HL-60 (cell line): ENCODE data around the gene SKP1.
A peak's percentile ranks its signal among the peaks of the same experiment; 100 is the strongest.

ENCODE experiments used
- DNase-seq, 2 experiments: peaks; one replicate each; pipeline ENCODE4 v3.0.0-alpha.2; 2010 to 2020; ENCODE audit warnings: low read depth in 1 of 2, low spot score in 1 of 2
- H3K27ac ChIP-seq: fragments of 250-450 bp; sonication (Bioruptor Pico); replicated peaks from 2 replicates; pipeline ENCODE4 v1.5.1; 2020; ENCODE audit warnings: mild to moderate bottlenecking, moderate library complexity
- H3K27me3 ChIP-seq: fragments of 250-450 bp; sonication (Bioruptor Pico); 2 replicates; pipeline ENCODE4 v1.5.1; 2021; ENCODE audit warnings: mild to moderate bottlenecking, moderate library complexity; ENCODE audit not compliant: insufficient read depth, poor library complexity, severe bottlenecking
- H3K4me3 ChIP-seq: replicated peaks from 2 replicates; pipeline ENCODE4 v1.5.1; 2011; ENCODE audit warnings: mild to moderate bottlenecking, control low read depth, low read length; ENCODE audit not compliant: insufficient read depth
- CTCF ChIP-seq: IDR thresholded peaks from one replicate; pipeline ENCODE4 v1.5.1; 2011; ENCODE audit warnings: low read length, control low read depth, inconsistent platforms; ENCODE audit not compliant: insufficient read depth
- GABPA ChIP-seq: IDR thresholded peaks from 2 replicates; pipeline ENCODE4 v1.6.1; 2012; ENCODE audit warnings: low read depth
- POLR2AphosphoS5 ChIP-seq: IDR thresholded peaks from 2 replicates; pipeline ENCODE4 v1.6.1; 2012; ENCODE audit warnings: low read depth
- REST ChIP-seq: IDR thresholded peaks from 2 replicates; pipeline ENCODE4 v1.6.1; 2012; ENCODE audit warnings: low read depth; ENCODE audit not compliant: insufficient replicate concordance
- SPI1 ChIP-seq: IDR thresholded peaks from 2 replicates; pipeline ENCODE4 v1.6.1; 2012; ENCODE audit warnings: low read depth, mild to moderate bottlenecking, borderline replicate concordance

SKP1 gene

GRCh38 chr5:134100283-134101091 is 76.3 kb downstream of the SKP1 start:
- H3K27ac ChIP-seq: no peak overlapping the region
- no peak for TF ChIP-seq REST
- no peak for TF ChIP-seq POLR2AphosphoS5
- TF ChIP-seq GABPA: no peak
- no peak for TF ChIP-seq SPI1
- no peak for TF ChIP-seq CTCF
- no peaks in the 10 kb centered on the region for H3K27me3 ChIP-seq
- H3K4me3 ChIP-seq: no peak overlapping the region
- no peak for DNase-seq

- Histone ChIP-seq H3K27ac (no peak overlapping the region), H3K27me3 (no peaks in the 10 kb centered on the region), H3K4me3 (no peak overlapping the region)
- DNase-seq: no peak
- TF ChIP-seq POLR2AphosphoS5 (no peak), REST (no peak), SPI1 (no peak), CTCF (no peak), GABPA (no peak)
Measured at GRCh38 chr5:134099939-134100282, 76.8 kb downstream of the SKP1 start.

- Histone ChIP-seq H3K27ac (no peak overlapping the region), H3K4me3 (no peak overlapping the region), H3K27me3 (no peaks in the 10 kb centered on the region)
- peak in 1 of 2 experiments; percentile 11 for DNase-seq
- TF ChIP-seq SPI1: no peak
- TF ChIP-seq REST: no peak
- TF ChIP-seq GABPA: no peak
- TF ChIP-seq CTCF: no peak
- no peak for TF ChIP-seq POLR2AphosphoS5
Measured at GRCh38 chr5:134099288-134099872, 77.4 kb downstream of the SKP1 start.
